Activated CD8-positive, alpha-beta memory T cell treated with anti-CD3 and anti-CD28 coated beads, Interleukin-2, amount 50 U/mL, for 48 hours (primary cell): ENCODE results near the gene TCEA3.

Source experiments
- DNase-seq: peaks from one replicate; pipeline ENCODE4 v3.0.0-alpha.2; 2020

Gene TCEA3

DNA sequence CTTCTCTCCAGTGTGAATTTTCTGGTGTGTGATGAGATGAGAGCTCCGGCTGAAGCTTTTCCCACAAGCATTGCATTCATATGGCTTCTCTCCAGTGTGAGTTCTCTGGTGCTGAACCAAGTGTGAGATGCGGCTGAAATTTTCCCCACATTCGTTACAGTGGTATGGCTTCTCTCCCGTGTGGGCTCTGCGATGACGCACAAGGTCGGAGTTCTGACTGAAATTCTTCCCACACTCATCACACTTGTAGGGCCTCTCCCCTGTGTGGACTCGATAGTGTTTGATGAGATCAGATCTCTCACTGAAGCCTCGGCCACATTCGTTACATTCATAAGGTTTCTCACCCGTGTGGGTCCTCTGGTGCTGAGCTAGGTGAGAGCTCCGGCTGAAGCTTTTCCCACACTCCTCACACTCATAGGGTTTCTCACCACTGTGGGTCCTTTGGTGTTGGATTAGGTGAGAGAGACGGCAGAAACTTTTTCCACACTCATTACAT, 62.3 kb downstream of the TCEA3 start:
- DNase-seq: no peak

DNA sequence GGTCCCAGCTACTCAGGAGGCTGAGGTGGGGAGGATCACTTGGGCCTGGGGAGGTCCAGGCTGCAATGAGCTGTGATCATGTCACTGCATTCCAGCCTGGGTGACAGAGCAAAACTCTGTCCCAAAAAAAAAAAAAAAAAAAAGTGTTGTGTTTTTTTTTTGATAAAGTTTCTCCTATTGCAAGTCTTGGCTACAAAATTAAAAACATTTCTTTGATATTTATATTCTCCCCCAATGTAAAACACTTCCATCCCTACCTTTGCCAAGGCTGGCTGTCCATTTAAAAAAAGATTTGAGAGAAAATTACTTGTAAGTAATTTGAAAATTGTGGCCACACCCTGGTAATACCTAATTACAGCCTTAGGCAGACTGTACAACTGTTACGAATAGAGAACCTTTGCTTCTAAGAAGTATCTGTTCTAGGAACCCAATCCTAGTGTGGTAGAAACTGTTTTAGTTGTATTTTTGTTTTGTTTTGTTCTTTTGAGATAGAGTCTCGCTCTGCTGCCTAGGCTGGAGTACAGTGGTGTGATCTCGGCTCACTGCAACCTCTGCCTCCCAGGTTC, 66.2 kb downstream of the TCEA3 start:
- DNase-seq: no peak

DNA sequence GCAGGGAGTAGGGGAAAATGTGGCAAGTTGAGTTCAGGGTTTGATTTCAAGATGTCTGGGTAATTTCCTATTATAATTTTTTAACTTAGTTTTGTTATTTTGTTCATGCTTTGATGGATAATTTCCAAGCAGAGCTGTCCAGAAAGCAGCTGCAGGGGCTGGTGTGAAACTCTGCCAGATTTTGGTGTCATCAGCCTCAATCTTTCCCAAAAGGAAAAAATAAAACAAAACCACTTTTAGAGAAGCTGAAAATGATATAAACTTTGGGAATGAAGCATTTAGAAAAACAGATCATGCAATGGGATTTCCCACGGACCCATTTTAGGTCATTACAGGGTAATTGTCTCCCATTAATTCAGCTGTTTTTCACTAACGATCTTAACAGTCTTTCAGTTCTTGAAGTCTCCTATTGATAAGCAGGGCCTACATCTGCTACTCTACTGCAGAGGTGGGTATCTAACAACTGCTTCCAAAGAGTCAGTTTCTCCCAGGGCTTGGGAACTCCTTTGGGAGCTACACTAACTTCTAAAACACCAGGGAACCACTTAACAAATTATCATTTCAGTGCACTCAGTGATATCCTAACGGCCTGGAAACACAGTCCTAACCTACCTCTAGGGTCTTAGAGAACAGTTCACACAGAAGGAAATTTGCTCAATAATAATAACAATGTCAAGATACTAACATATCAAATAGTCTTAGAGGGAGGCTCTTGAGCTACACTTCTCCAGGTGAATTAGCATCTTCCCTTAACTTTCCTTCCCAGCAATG, 67.2 kb downstream of the TCEA3 start:
- DNase-seq: no peak

DNA sequence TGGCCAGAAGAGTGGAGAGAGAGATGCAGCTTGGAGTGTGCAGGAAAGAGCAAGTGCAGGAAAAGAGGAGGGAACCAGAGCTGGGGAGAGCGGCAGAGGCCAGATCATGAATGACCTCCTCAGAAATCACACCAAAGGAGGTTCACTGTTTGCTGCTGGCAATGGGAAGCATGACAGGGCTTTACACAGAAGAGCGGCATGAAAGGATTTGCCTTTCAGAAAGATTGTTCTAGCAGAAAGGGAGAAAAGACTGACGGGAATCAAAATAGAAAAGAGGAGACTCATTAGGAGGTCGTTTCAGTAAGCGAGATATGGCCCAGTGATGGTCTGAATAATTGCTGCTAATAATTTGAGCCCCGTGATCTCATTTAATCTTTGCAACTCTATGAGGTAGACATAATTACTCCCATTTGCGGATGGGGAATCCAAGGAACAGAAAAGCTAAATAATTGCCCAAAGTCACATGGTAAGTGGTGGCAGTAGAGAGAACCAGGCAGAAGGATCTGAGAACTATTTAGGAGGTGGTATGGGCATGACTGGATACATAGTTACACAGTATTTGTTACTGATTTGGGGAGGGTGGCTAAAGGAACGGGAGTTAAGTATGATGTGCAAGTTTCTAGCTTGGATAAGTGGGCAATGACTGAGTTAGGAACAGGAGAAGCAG, 67.9 kb downstream of the TCEA3 start:
- DNase-seq: no peak

DNA sequence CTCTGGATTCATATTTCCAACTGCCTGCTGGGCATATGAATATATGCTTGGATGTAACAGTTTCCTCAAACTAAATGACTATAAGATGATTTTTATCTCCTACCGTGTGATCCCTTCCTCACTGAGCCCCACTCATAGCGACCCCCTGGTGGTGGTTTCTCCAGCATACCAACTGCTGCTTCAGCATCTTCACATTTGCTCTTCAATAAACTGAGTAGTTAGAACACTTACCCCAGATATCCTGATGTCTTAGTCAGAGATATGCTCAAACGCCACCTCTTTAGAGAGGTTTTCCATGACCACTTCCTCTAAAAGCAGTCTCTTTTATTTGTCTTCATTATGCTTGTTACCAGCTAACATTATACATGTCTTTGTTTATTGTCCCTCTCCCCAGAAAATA, 70.3 kb downstream of the TCEA3 start:
- DNase-seq: no peak

DNA sequence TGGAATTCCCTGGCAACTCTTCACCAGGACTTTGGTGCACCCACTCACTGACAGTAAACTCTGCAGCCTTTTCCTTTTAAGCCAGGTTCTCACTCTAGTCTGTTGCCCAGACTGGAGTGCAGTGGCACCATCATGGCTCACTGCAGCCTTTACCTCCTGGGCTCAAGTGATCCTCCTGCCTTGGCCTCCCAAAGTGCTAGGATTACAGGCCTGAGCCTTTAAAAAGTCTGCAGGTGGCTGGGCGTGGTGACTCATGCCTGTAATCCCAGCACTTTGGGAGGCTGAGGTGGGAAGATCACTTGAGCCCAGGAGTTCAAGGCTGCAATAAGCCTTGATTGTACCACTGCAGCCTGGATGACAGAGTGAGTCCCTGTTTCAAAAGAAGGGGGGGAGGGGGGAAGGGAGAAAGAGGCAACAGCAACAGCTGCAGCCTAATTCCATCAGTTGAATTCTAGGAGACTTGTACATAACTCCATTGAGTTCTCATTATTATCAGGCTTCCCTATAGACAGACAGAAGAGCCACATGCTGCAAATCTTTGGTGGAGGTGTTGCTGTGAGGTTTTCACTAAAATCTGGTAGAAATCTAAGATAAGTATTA, 72.4 kb downstream of the TCEA3 start:
- DNase-seq: no peak

DNA sequence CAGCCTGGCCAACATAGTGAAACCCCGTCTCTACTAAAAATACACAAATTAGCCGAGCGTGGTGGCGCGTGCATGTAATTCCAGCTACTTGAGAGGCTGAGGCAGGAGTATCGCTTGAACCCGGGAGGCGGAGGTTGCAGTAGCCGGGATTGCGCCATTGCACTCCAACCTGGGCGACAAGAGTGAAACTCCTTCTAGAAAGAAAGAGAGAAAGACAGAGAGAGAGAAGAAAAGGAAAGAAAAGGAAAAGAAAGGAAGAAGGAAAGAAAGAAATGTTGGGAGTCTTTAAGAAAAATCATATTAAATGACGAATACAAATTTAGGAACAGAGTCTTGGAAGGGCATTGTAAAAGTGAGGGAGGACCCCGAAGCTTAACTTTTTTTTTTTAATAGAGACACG, 78.6 kb downstream of the TCEA3 start:
- DNase-seq: no peak

DNA sequence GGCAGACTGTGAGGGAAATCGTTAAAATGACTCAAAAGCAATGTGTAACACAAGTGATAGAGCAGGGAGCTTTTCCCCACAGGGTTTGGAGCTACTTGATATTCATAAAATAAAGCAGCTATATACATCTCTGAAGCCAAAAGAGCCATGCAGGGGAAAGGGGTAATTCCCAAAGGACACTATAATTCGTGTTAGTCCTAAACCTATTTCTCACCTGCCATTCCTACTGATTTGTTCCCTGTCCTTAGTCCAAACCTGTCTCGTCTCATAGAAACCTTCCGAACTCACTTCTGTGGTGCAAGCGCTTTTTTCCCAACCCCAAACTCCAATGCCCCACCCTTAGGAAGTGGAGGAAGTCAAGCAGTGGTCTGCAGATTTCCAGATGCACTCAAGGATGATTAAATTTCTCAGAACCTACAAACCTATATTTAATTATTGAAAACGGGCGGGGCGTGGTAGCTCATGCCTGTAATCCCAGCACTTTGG, 79.5 kb downstream of the TCEA3 start:
- no peak for DNase-seq

DNA sequence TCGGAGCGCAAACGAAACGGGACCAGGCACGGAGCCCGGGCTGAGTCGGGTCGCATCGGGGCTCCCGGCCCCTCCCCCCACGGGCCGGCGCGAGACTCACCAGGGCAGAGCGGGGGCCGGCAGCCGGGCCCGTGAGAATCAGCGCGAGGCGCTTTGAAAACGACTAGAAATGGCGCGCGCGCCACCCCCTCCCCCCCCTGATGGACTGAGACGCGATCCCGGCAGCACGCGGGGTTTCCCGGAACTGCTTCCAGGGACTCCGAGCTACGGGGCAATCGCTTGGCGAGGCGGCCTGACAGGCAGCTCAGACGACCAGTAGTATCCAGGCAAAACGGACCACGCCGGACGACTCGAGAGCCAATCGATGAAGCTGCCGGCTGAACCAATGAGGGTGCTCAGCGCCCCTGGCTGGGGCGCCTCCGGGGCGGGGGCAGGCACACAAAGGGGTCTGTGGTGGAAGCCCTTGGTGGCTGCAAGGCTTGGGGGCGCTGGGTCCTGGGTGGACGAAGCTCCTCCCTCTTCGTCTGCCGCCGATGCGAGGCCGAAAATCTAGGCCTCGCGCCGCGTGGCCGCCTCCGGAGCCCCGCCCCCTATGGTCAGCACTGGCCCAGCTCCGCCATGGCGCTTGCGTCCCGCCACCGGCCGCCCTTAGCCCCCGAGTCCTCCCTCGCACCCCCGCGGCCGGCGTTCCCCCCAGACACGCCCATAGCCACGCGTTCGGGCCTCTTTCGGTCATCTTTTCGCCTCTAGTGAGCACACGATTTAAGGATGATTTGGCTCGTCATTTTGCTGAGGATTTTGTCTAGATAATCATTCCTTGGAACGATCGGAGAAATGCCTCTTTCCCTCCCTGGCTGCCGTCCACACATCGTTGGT, 80.2 kb downstream of the TCEA3 start, which contains the start of gene HNRNPR:
TSS of gene HNRNPR (minus strand) at position 174 of the 876 bp plus-strand sequence. CDS start 3,276 bp downstream, outside the sequence.
- DNase-seq: peak; percentile 98

DNA sequence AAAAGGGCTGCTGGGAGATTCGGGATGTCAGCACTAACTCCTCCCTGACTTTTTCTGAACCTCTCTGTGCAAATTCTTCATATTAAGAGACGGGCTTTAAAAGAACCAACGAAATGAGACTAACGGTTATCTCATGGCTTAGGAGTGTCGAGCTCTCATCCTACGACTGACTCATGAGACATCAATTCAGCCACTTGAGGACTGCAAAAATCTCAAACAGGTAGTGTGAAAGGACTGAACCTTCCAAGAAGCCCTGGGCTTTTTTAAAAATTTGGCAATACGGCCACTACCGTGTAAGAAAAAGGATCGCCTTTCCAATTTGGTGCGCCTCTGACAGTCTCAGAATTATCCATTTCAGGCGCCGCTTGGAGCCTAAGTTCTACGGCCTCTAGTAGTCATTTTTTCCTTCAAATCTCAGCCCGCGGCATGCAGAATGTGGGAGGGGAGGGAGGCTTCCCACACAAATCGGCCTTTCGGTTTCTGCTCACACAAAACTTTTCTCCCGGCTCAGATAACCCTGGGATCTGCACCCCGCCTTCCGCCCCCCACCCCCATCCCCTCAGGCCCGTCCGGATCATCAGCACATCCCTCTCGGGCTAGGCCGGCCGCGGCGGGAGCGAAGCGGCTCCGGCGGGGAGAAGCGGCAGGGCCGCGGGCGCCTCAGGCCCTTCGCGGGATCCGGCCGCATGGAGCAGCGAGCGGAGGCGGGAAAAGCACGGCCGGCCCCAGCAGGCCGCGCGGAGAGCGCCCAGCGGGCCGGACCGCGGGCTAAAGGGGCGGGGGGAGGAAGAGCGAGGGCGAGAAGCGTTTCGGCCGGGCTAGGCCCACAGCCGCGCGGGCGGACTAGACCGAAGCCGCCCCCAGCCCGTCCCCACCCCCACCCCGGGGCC, 81.1 kb downstream of the TCEA3 start:
- DNase-seq: peak; percentile 77

DNA sequence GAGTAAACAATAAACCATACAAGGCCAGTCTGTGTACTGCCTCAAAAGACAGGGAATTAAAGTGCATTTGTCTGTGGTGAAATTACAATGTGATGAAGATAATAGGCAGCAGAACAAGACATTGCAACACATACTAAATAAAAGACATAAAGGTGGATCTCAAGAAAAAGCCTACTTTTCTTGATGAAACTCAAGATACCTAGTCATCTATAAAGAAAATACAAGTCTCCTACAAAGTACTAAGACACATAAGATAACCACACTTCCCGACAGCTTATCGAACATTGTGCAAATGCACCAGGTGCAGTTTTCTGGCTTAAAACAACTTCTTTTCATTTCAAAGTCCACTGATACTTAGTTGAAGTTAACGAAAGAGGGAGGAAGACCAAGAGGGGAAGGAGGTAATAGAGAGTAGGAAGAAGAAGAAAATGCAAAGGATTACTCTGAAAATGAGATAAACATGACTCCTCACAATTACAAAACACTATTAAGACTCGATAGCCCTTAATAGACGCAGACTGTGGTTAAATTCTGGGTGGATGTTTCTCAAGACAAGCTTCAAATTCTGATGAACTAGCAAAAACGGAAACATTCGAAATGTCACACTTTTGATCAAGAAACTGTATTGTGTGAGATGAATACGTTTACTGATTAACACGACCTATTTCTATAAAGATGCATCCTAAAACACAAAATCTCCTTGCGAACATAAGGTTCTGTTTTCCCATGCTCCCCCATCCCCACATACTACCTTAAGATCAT, 82.4 kb downstream of the TCEA3 start:
- DNase-seq: no peak

DNA sequence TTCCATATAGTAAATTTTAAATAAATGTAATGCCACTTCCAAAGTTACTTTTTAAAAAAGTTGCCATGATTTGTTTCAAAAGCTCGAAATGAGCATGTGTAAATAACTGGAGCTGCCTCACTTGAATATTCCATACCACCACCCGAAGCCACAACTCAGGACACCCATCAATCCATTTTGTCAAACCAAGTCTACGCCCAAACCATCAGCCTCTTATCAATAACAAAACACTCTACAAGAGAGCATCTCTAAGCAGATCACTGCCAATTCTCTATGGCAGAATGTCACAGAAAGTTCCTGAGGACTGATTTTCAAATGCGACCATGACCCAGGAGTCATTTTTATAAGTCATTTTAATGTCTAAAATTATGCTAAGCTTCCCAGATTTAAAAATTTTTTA, 84.9 kb downstream of the TCEA3 start:
- no peak for DNase-seq

DNA sequence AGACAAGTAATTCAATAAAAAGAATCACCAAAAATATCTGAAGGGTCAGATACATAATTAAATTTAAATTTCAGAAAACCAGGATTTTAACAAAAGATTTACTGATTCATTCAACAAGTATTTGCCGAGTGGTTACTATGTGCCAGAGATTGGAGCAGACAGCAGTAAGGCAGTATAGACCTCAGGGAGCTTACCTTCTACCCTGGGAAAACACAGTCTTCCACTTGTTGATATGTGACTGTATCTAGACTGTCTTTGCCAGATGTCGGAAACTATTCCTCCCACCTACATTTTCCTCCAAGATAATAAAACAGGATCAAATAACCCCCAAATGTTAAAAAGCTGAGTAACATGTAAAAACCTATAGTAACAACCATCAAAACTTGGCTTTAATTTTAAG, 86.7 kb downstream of the TCEA3 start:
- DNase-seq: no peak

DNA sequence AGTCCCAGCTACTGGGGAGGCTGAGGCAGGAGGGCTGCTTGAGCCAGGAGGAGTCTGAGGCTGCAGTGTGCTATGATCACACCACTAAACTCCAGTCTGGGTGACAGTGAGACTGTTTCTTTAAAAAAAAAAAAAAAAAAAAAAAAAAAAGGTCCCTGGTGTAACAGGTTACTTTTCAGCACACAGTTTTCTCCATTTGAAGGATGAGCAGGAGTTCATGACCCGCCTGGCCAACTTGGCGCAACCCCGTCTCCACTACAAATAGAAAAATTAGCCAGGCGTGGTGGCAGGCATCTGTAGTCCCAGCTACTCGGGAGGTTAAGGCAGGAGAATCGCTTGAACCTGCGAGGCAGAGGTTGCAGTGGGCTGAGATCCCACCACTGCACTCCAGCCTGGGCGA, 92.8 kb downstream of the TCEA3 start:
- DNase-seq: no peak
